C4-2B (cell line): ENCODE measurements around the gene SLC47A1.

Experiments
- H3K27ac ChIP-seq: fragments of 450-650 bp; 2 replicates; pipeline ENCODE4 v1.5.1; 2017
- CTCF ChIP-seq: fragments of 450-650 bp; conservative IDR thresholded peaks from 2 replicates; pipeline ENCODE4 v1.5.1; 2017; ENCODE audit warnings: mild to moderate bottlenecking
- ZFX ChIP-seq: fragments of 450-650 bp; IDR thresholded peaks from 2 replicates; pipeline ENCODE4 v1.6.1; 2017

Gene SLC47A1

DNA sequence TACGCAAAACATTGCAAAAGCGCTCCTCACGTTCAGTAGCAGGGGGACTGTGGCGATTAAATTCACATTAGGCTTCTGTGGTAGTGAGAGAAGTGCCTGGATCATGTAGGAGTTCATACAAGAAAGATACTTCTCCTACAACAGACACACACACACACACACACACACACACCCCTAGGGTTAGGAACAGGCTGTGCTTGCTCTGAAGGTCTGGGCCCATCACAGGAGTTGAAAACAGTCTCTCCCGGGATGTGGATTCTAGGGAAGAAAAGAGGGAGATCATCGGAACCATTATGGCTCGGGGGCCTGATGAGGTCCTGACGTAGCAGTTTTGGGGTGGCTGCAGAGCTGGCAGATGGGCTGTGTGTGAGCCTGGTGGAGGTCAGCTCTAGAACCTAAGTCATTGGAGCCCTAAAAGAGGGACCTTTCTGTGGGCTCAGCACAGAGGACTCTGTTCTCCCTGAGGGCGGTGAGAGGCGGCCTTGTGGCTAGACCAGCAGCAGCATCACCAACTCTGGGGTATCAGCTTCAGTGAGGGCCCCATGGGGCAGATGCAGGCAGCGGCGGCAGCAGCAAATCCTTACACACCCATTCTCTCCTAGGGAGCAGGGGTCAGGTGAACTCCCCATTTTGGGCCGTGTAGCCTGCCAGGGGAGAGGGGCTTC lies 7.2 kb downstream of the SLC47A1 start:
- TF ChIP-seq ZFX (no peak), CTCF (no peak)
- no peak overlapping the region for H3K27ac ChIP-seq

- no peak overlapping the region for H3K27ac ChIP-seq
These were observed 7.8 kb downstream of the SLC47A1 start for GRCh38 chr17:19541445-19541844.

DNA sequence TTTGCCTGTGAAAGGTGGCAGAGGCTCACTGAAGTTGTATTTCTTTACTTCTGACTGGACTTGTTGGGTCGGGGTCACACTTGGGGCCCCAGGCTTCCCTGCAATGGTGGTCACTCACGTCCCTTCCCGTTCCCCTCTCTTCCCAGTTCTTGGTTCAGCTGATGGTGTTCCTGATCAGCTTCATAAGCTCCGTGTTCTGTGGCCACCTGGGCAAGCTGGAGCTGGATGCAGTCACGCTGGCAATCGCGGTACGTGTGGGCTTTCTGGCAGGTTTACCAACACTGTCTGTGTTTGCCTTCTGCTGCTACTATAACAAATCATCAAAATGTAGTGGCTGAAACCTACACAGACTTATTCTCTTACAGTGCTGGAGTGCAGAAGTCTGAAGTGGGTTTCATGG lies 8.6 kb downstream of the SLC47A1 start:
- no peak for TF ChIP-seq ZFX
- TF ChIP-seq CTCF = no peak
- no peak overlapping the region for H3K27ac ChIP-seq

More at GRCh38 chr17:19541445-19541844, 7.8 kb downstream of the SLC47A1 start:
- TF ChIP-seq ZFX = no peak
- TF ChIP-seq CTCF = no peak

DNA sequence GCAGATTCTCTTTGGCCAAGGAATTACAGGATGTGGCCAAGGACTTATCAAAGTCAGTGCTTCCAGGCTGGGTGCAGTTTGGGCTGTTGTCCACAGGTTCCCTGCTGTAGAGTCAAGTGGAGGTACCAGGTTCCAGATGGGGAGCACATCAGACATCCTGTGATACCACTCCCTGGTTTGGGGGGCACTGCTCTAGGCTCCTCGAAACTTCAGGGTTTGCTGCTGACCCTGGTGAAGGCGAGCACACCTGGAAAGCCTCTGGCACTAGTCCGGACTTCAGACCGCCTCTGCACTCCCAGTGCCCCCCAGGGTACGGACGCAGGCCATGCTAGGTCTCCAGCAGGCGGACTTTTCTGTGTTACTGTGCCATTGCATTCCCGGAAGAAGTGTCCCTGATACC lies 10.7 kb downstream of the SLC47A1 start:
- H3K27ac ChIP-seq = no peak overlapping the region
- TF ChIP-seq CTCF = no peak

- H3K27ac ChIP-seq = no peak overlapping the region
These were observed 12.8 kb downstream of the SLC47A1 start for GRCh38 chr17:19546289-19547065.

DNA sequence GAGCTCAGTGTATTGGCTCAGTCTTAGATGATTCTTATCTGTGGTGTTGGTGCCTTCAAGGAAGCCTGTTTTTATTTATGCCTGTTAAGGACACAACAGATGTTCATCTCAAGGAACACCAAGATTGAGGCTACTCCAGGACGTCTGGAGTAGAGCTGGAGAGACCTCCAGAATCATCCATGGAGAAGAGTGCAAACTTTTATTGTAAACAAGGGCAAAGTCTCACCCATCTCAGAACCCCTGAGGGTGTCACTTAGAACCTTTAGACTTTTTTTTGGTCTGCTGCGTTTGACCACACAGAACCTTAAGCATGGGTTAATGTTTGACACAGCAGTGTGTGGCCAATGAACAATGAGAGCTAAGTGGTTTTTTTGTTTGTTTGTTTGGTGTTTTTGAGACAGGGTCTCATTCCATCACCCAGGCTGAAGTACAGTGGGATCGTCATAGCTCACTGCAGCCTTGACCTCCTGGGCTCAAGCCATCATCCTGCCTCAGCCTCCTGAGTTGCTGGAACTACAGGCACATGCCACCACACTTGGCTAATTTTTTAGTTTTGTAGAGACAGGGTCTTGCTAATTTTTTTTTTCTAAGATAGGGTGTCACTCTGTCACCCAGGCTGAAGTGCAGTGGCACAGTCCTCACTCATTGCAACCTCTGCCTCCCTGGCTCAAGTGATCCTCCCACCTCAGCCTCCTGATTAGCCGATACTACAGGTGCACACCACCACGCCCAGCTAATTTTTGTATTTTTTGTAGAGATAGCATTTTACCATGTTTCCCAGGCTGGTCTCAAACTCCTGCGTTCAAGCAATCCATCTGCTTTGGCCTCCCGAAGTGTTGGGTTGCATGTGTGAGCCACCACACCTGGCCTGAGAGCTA lies 16.3 kb downstream of the SLC47A1 start:
- H3K27ac ChIP-seq = no peak overlapping the region
- no peak for TF ChIP-seq CTCF
- TF ChIP-seq ZFX = no peak

More at GRCh38 chr17:19546289-19547065, 12.8 kb downstream of the SLC47A1 start:
- TF ChIP-seq CTCF (no peak), ZFX (no peak)
